Measurements from ENCODE around the gene LMNTD2.

The LMNTD2 gene, protein sequence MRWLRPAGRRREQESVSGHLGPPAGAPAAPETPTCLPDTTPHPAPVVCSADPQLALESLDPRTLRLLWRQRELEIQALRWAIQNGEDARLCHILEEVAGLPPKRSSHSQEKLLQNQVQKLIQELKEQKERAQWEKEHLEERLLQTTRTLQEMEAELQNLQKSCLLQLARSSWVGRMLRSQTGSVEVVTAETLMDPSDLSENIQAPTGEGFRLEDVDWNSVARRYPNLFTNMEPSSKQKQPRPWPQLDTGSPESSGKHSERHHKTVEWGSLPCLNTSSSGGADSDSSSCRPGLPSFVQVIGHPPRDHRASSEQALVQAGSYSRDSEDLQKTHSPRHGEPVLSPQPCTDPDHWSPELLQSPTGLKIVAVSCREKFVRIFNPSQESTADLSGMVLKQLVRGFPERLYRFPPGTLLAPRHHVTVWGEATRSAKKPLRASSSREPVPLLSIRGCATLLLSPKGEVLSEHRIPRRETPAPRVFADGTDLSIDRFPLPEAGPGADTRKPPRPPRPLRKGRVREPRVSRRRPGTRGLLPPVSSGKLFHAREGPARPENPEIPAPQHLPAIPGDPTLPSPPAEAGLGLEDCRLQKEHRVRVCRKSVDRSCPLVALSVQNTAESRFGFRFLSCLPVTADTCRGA

DNA sequence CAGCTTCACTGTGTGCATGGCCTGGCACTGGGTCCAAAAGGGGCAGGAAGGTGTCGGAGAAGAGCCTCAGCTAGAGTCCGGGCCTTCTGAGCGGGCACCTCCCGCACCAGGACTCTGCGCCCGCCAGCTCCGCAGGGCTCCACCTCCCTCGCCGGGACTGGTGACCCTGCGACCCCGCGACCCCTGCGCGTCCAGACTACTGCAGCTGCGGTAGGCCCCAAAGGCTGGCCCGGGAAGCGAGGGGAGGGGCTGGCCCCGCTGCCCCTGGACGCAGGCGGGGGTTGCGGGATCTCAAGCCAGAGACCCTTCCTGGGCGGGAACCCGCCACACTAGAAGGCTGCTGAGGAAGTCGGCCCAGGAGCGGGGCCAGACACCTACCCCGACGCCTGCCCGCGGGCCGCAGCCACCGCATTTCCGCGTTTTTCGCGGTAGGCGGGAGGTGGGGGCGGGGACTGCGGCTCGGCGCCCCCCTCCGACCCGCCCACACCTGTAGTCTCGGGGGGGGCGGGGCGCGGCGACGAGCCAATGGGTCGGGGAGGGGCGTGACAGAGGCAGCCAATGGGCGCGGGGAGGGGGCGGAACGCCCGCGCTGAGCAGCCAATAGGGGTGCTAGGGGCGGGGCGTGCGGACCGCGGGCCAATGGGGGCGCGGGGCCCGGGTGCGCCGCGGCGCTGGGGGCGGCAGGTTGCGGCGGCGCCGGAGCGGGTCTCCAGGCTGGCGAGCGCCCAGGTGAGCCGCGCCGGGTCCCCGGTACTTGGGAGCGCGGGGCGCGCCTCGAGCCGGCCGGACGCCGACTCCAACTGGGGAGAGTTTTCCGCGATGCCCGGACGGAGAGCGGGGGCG is at the start of gene LMNTD2, which contains the start of gene RASSF7:
LMNTD2 (minus strand) TSS at position 434 of the 843 bp plus-strand sequence; CDS start at position 412, 22 bp downstream.
RASSF7 (plus strand) TSS at position 666 of the 843 bp plus-strand sequence. CDS start 799 bp downstream, outside the sequence.
- no peak for DNase-seq (ENCODE audit: low read depth)

DNA sequence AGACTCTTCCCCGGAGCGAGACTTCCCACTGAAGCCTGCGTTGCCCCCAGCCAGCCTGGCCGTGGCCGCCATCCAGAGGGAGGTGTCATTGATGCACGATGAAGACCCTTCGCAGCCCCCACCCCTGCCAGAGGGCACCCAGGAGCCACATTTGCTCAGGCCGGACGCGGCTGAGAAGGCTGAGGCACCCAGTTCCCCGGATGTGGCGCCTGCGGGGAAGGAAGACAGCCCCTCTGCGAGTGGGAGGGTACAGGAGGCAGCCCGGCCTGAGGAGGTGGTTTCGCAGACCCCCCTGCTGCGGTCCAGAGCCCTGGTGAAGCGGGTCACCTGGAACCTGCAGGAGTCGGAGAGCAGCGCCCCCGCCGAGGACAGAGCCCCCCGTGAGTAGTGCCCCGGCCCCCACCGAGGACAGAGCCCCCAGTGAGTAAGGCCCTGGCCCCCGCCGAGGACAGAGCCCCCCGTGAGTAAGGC is 48.8 kb upstream of the LMNTD2 start:
- no peak for DNase-seq (ENCODE audit: low read depth)

DNA sequence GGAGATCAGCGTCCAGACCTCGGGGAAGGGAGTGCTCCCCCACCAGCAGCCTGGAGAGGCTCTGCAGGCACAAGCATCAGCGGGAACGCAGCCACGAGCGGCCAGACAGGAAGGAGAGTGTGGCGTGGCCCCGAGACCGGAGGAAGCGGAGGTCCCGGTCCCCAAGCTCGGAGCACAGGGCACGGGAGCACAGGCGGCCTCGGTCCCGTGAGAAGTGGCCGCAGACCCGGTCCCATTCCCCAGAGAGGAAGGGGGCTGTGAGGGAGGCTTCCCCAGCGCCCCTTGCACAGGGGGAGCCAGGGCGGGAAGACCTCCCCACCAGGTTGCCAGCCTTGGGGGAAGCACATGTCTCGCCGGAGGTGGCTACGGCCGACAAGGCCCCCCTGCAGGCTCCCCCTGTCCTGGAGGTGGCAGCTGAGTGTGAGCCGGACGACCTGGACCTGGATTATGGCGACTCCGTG is 48.3 kb upstream of the LMNTD2 start:
- DNase-seq (ENCODE audit: low read depth): no peak

DNA sequence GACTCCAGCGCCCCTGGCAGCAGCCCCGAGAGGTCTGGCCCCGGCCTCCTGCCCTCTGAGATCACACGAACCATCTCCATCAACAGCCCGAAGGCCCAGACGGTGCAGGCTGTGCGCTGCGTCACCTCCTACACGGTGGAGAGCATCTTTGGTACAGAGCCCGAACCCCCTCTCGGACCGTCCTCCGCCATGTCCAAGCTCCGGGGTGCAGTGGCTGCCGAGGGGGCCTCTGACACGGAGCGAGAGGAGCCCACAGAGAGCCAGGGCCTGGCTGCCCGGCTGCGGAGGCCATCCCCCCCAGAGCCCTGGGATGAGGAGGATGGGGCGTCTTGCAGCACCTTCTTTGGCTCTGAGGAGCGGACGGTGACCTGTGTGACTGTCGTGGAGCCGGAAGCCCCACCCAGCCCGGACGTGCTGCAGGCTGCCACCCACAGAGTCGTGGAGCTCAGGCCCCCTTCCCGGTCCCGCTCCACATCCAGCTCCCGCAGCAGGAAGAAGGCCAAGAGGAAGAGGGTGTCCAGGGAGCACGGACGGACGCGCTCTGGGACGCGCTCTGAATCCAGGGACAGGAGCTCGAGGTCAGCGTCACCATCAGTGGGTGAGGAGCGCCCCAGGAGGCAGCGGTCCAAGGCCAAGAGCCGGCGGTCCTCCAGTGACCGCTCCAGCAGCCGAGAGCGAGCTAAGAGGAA is 47.6 kb upstream of the LMNTD2 start:
- no peak for DNase-seq (ENCODE audit: low read depth)

DNA sequence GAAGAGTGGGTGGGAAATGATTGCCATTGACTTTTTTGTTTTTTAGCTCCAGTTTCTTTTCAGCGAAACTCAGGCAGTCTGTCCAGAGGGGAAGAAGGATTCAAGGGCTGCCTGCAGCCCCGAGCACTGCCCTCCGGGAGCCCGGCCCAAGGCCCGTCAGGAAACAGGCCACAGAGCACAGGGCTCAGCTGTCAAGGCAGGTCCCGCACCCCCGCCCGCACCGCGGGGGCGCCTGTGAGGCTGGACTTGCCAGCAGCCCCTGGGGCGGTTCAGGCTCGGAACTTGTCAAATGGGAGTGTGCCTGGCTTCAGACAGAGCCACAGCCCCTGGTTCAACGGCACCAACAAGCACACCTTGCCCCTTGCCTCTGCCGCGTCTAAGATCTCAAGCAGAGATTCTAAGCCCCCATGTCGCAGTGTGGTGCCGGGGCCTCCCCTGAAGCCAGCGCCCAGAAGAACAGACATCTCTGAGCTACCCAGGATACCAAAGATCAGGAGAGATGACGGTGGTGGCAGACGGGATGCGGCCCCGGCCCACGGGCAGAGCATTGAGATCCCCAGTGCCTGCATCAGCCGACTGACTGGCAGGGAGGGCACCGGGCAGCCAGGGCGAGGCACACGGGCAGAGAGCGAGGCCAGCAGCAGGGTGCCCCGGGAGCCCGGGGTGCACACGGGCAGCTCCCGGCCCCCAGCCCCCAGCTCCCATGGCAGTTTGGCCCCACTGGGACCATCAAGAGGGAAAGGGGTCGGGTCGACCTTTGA is 46.7 kb upstream of the LMNTD2 start:
- DNase-seq (ENCODE audit: low read depth): no peak

DNA sequence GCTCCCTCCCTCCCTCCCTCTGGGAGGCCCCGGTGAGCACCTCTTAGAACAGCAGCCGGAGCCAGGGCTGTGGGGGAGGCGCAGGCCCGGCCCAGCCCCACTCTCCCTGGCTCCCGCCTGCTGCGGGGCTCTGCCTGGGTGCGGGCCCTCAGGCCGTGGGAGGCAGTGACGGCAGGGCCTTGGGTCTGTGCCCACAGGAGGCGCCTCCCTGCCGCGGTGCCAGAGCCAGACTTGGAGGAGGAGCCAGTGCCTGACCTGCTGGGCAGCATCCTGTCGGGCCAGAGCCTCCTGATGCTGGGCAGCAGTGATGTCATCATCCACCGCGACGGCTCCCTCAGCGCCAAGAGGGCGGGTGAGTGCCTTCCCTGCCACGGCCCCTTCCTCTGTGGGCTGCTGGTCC is 45.7 kb upstream of the LMNTD2 start:
- no peak for DNase-seq (ENCODE audit: low read depth)

DNA sequence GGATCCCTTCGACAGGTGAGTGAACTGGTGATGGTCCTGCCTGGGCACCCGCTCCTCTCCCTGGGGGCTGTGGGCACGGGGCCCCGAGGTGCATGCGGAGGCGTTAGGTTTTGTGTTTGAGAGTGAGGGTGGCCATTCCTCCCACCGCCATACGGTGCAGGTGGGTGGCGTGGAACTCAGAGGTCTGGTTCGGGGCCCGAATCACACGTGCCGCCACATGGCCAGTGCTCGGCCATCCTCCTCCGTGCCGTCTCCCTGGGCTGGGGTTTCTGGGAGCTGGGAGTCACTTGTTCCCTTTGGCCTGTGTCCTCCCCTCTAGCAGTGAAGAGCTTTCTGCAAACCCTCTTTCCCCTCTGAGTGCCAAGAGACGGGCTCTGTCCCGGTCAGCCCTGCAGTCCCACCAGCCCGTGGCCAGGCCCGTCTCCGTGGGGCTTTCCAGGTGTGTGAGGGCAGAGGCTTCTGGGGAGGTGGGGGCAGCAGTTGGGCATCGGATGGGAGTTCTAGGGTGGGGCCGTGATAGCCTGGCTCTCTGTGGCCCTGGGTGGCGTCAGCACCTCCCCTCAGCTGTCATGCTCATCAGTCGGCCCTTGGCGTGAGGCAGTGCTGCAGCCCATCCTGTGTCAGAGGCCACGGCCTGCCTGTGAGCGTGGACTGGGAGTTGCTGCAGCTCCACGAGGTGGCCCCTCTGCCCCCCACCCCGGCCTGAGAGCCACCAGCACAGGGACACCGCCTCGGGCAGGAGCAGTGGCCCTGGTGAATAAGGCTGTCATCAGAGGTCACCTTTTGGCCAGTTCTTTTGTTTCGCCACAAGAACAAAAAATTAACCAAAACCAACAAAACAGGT is 45.0 kb upstream of the LMNTD2 start:
- DNase-seq (ENCODE audit: low read depth): no peak

DNA sequence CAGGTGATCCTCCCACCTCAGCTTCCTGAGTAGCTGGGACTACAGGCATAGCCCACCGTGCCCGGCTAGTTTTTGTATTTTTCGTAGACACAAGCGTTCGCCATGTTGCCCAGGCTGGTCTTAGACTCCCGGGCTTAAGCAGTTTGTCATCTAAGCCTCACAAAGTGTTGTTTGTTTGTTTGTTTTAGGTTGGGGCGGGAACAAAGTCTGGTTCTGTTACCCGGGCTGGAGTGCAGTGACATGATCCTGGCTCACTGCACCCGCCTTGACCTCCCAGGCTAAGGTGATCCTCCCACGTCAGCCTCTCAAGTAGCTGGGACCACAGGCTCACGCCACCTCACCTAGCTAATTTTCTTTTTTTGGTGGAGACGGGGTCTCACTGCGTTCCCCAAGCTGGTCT is 42.6 kb upstream of the LMNTD2 start:
- no peak for DNase-seq (ENCODE audit: low read depth)

DNA sequence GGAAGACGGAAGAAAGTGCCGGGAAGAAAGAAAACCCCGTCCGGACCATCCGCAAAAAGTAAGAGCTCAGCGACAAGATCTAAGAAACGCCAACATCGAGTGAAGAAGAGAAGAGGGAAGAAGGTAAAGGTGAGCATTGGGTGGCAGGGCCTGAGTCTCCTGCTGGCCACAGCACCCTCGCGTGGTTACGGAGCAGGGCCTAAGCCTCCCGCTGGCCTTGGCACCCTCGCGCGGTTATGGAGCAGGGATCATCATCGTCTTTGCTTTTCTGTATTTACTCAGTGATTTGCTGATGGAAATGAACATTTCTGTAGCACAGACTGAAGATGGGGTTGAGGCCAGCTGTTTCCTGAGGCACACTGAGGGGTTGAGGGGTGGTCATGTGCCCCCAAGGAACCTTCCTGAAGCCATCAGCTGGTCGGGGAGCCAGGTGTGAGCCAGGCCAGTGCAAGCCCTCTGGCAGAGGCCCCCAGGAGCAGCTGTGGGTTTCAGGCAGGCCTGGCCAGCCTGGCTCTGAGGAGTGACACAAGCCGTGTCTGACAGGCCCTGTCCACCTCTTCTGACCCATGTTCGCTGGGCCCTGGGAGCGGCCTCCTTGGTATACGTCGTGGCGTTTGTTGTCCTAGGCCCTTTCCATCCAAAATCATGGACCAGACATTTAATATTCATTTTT is 41.2 kb upstream of the LMNTD2 start:
- no peak for DNase-seq (ENCODE audit: low read depth)

DNA sequence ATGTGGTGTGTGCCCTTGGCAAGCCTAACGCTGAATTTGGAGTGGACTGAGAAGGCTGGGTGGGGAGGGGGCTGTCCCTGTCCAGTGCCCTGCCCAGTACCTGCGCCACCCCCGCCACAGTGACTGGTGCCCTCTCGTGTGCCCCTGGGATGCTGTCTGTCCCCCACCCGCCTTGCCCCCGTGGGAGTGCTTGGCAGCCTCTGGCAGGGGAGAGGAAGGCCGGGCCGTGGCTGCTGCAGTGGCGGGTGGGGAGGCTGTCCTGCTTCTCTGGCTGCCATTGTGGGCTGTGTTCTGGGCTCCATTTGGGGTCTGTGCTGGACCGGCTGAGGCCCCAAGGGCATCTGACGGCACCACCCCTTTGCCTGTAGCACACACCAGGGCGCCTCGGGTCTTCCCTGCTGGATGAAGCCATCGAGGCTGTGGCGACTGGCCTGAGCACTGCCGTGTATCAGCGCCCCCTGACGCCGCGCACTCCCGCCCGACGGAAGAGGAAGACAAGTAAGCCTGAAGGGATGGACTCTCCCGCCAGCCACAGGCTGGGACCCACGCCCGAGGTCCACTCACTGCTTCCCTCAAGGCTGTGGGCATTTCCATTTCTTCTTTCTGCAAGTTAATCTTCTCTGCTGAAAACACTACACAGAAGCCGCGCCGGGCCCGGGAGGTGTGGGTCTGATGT is 37.6 kb upstream of the LMNTD2 start:
- DNase-seq (ENCODE audit: low read depth): no peak

DNA sequence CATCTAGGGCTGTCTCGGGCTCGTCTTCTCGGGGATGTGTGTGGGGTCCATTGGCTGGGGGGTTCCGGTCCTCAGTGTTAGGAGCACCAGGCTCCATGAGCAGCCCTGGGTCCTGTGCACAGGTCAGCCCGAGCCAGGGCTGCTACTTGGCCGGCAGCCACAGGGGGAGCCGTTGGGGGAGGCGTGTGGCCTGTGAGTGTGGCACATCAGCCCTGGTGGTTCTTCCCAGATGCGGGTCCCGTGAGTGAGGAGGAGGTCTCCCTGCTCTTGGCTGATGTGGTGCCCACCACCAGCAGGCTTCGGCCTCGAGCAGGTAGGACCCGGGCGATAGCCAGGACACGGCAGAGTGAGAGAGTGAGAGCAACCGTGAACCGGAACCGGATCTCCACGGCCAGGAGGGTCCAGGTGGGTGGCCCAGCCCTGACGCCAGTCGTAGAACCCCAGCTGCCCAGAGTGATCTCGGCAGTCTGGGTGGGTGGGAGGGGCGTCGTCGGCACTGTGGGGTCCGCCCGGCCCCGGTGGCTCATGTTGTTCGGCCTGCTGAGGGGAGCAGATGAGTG is 36.7 kb upstream of the LMNTD2 start:
- DNase-seq (ENCODE audit: low read depth): no peak

DNA sequence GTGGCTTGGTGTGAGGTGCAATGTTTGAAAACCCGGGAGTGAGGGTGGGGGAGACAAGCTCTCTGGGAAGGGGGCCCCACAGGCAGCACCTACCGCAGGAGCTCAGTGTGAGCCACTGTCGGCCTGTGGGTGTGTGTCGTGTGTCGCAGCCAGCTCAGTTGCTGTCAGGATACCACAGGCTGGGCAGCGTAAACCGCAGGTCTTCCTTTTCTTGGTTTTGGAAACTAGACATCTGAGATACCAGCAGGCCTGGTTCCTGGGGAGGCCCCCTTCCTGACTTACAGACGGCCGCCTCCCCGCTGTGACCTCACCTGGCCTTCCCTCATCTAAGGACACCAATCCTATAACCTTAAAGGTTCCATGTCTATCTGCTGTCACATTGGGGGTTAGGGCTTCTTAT is 35.8 kb upstream of the LMNTD2 start:
- DNase-seq (ENCODE audit: low read depth): no peak

DNA sequence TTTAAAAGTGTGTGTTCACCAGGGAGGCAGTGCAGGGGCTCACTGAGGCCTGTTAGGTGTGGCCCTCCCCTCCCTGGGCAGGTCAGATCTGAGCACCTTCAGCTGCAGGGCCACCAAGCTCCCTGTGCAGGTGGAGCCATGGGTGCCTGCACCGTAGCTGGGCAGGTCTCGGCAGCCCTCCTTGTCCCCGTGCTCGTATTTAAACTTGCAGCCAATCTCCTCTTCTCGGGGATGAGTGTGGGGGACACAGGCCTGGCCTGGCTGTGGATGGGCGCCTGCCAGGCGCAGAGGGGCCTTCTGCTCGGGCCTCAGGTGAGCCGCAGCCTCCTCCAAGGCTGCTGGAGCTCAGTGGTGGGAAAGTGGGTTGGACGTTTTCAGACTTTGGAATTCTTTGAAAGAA is 34.9 kb upstream of the LMNTD2 start:
- no peak for DNase-seq (ENCODE audit: low read depth)

DNA sequence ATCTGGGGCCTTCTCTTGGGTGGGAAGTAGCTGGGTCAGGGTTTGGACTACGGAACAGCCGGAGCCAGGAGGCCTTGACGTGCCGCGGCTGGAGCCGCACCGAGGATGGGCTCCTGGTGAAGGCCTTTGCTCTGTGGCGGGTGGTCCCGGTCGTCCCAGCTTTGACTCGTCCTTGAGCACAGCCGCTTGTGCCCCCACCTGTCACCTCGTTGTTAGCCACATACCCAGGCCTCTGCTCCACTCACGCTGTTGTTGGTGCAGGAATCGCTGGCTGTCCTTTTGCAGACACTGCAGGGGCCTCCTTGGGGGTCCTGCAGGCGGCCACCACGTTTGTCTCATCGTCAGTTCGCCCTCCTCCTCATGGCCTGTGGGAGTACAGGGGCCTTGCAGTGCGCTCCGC is 32.8 kb upstream of the LMNTD2 start:
- no peak for DNase-seq (ENCODE audit: low read depth)

DNA sequence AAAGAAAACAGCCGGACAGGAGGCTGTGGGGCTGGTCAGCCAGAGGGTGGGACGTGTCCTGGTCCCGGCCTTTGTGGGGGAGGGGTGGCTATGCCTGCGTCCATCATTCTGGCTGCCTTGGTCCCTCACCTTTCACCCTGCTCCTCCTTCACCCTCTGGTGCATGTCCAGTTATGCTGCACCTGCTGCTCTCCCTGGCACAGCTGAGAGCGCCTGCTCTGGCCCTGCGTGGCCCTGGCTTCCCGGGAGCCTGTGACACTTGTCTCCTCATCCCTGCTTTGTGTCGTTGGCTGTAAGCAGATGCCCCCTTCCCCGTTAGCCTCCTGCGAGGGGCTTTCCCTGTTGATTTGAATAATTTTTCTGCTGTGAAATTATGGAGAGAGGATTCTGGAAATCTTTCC is 32.4 kb upstream of the LMNTD2 start:
- DNase-seq (ENCODE audit: low read depth): no peak

DNA sequence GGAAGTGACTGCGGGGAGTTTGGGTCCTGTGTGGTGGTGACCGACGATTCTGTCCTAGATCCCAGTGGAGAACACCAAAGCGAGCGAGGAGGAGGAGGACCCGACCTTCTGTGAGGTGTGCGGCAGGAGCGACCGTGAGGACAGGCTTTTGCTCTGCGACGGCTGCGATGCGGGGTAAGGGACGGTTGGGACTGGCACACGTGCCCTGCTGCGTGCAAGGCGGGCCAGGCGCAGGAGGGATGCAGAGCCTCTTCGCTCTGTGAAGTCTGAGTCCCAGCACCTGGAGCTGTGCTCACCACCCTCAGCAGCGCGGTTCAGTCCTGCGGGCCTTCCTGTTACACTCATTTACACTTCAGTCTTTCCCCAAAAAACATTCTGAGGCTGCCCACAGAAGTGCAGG is 32.0 kb upstream of the LMNTD2 start:
- no peak for DNase-seq (ENCODE audit: low read depth)

DNA sequence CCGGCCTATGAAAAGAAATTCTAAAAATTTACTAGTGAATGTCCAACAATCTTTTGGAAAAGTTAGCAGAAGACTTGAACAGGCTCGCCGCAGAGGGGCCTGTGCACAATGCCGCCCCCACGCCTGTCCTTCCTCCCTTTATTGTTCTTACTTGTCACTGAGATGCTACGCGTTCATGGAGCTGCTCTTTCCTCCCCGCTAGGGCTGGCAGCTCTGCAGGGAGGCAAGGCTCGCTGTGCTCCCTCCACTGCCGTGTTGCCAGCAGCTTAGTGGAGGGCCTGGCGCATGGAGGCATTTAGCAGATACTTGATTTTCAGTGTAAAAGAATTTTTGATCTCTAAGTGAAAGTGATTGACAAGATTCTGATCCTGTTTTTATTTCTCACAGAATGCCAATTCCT is 30.5 kb upstream of the LMNTD2 start:
- no peak for DNase-seq (ENCODE audit: low read depth)

DNA sequence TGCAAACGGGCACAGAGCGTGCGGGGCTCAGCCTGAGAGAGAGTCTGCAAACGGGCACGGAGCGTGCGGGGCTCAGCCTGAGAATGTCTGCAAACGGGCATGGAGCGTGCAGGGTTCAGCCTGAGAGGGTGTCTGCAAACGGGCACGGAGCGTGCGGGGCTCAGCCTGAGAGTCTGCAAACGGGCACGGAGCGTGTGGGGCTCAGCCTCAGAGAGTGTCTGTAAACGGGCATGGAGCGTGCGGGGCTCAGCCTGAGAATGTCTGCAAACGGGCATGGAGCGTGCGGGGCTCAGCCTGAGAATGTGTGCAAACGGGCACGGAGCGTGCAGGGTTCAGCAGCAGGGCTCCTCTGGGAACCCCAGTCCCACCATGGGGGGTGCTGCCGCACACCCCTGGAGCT is 29.3 kb upstream of the LMNTD2 start:
- no peak for DNase-seq (ENCODE audit: low read depth)

DNA sequence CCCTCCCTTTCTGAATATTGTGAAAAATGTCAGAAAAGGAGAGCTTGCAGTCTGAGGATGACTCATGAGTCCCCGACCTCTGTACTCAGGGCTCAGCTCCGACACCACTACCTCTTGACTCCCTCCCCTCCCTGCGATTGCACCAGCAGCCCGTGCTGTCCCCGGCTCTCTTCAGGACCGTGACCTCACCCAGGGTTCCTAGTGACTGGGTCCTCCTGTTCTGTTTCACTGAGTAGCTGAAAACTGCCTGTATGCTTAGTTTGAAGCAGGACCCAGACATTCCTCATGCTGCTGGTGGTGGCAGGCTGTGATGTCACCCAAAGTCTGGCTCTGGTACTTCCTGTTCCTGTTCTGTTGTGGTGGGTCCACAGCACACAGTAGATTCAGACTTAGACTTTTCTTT is 27.4 kb upstream of the LMNTD2 start:
- DNase-seq (ENCODE audit: low read depth): no peak
